ENCODE measurements around the gene SRSF2.
A peak's percentile ranks its signal among the peaks of the same experiment; 100 is the strongest.
"Not testable (repeated sequence)": the region's sequence is repeated elsewhere in the genome, so short reads cannot be mapped to it uniquely, and the experiment has no call there.

The SRSF2 gene

DNA sequence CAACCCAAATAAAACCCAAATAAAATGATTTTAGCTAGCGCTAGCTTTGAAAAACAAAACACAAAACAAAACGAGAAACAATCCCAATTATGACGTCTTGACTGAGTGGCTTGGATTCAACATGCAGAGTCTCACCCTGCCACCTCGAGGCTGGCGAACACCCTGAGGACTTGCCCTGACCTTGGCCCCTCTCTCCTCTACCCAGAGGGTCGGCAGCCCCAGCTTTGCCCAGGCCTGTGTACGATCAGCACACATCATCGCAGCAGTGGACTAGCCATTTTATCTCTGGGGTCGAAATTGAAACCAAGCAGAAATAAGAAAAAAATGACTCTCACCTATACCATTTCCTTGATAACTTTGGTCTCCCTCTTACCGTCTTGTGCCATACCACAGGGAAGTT is 15.7 kb downstream of the SRSF2 start:
- DNase-seq, result no peak

- DNase-seq, result no peak
Measured at GRCh38 chr17:76720941-76721340, 16.2 kb downstream of the SRSF2 start.

DNA sequence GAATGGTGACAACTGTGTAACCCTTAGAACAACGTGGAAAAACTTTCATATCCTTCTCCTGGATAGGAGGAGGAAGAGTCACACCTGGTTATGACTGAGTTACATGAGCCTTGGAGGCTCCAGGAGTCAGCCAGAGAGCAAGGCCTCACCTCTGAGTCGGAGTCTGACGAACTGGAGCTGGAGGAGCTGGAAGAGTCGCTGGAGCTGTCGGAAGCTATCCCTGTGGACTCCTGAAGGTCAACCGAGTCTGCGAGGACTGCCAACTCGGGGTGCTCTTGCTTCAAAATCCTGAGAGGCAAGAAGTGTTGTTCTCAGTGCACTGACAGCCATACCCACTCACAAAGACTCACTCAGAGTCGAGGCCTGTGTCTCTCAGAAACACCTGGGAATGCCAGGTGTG is 16.9 kb downstream of the SRSF2 start:
- DNase-seq, result no peak

DNA sequence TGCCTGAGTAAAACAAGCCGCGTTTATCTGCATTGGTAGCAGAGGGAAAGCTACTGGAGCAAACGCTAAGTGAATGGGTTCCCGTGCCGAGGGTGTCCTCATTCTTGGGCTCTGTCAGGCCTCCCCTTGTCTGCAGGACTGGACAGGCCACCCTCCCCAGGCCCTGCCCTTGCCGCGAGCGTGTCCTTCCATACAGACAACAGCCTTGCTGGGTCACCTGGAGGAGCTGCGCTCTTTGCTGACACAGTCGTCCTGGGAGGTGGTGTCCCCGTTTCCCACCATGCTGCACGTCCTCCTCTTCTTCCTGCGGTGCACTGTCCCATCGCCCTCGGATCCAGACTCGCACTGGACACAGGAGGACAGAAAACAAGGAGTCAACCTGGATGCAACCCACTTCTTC is 18.6 kb downstream of the SRSF2 start:
- DNase-seq, result no peak

DNA sequence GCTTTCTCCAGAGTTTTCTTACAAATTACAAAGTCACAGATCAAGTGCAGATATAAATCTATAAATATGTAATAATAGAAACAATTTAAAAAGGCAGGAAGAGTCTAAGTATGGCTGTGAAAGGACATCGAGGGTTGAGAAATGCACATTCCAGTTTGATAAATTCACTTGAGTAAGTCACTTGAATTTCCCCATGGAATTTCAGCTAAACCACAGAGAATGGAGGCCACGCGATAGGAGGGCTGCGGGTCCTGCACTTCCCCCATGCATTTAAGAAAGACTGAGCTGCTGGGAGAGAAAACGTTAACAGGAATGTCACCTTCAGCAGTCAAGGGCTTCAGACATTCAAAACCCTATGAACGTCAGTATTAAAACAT is 20.3 kb downstream of the SRSF2 start:
- DNase-seq, result no peak

- DNase-seq, result peak in 2 of 56 donors; percentile 30 to 50
Measured at GRCh38 chr17:76716146-76716838, 20.8 kb downstream of the SRSF2 start.

GRCh38 chr17:76715496-76715830 is 21.7 kb downstream of the SRSF2 start:
- no peak for DNase-seq

DNA sequence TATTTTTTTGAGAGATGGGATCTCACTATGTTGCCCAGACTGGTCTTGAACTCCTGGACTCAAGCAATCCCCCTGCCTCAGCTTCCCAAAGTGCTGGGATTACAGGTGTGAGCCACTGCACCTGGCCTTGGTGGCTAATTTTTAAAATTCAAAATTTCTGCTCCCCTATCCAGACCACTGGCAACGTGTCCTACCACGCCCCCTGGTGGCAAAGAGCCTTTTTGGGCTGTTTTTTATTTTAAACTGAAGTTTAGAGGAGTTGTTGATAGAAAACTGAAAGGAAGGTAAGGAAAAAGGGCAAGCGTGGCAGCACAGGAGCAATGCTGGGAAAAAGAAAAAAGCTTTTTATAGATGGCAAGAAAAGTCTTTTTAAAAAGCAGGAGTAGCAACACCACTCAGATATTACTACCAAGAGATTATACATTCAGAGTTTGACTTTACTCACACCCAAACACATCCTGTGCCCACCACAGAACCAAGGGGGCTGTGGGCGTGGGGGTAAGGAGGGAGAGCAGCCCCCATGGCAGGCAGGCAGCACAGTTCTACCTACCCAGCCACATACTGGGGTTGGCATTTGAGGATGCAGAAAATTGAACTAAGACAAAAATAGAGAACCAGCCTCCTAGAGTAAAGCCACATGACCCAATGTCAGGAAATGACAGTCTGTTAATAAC is 22.2 kb downstream of the SRSF2 start:
- DNase-seq, result peak in 28 of 56 donors; percentile 8 to 78 (median 32)

GRCh38 chr17:76714336-76714735 is 22.8 kb downstream of the SRSF2 start:
- no peak for DNase-seq

- no peak for DNase-seq
Measured at GRCh38 chr17:76713765-76714164, 23.4 kb downstream of the SRSF2 start.

GRCh38 chr17:76712321-76712720 is 24.8 kb downstream of the SRSF2 start:
- DNase-seq, result not testable (repeated sequence)

DNA sequence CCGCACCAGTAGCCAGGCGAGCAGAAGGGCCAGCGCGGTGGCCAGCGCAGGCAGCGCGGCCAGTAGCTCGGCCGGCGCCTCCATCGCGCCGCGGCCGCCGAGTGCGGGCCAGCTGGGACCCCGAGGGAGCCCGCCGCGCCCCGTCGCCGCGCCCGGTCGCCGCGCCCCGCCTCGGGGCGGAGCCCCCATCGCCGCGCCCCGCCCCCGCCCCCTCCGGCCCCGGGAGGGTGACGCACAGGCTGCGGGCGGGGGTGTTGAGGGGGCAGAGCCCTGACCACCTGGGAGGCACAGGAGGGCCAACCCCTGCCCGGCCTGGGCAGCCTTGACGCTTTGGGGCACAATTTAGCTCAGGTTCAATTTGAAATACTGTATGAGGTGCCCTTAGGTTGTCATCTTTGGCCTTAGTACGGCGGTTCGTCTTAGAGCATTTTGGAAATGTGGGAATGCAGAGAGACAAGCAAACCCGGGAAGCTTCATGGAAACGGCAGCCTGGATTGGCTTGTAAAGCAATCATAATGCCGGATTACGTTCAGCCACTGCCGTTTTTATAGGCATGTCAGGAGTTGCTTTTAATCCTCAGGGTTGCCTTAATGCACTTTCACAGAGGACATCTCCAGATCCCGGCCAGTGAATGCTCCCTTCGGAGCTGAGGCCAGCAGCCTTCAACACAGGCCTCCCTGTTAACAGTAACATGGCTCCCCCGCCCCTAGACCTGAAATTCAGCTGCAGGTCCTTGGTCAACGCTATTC is 26.1 kb downstream of the SRSF2 start, which contains the start of gene MXRA7:
Gene MXRA7 (minus strand): TSS at position 103 of the 749 bp plus-strand sequence. CDS start 19 bp downstream, at position 84.
- peak in 39 of 56 donors; percentile 23 to 77 (median 52) for DNase-seq

GRCh38 chr17:76709951-76710862 is 26.9 kb downstream of the SRSF2 start:
- DNase-seq, result not testable (repeated sequence)

DNA sequence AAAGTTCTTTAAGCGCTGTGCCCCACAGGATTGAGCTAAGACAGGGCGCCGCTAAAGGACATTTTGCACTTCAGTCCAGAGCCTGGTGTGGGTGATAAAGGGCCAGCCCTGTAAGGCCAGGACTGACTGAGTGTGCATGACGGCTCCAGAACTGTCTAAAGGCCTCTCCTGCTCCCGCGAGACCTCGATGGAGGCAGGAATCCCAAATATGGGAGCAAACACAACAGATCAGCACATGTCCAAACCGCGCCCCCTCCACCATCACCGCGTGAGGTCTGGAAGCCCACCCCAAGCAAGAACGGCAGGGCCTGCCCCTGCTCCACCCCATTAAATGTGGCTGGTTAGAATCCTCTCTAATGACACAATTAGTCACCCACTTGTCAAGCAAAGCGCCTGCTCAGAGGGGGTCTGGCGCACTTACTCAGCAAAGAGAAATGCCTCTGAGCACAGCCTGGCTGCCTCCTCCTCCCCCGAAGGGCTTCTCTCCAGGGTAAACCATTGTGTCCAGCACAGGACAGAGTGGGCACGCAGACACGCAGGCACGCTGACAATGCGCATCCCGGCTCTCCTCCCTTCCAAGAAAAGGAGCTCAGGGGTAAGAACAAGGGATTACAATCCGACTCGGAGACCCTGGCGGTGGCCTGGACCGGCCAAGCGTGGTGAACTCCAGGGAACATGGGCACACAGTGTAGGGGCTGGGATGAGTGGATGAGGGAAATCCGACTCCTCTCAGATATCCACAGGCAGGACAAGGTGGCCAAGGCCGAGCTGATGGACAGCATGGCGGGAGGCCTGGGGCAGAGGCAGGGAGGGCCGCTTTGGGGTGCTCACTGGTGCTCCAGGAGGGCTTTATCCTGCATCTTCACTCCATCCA is 27.8 kb downstream of the SRSF2 start:
- peak in 13 of 56 donors; percentile 28 to 65 (median 46) for DNase-seq

GRCh38 chr17:76707985-76708807 is 28.9 kb downstream of the SRSF2 start:
- DNase-seq, result peak in 43 of 56 donors; percentile 9 to 82 (median 52)

DNA sequence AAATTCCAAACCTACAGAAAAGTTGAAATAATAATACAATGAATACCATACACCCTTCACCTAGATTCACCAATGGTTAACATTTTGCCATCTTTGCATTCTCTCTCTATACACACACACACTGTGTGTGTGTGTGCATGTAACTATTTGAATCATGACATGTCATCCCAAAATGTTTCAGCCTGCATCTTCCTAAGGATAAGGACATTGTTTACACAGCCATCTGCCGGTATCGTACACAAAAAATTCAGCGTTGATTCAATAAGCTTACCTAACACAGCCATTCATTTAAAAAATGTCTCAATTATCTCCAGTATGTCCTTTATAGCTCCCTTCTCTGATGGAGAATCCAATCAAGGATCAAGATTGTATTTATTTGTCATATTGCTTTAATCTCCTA is 30.3 kb downstream of the SRSF2 start:
- DNase-seq, result no peak

DNA sequence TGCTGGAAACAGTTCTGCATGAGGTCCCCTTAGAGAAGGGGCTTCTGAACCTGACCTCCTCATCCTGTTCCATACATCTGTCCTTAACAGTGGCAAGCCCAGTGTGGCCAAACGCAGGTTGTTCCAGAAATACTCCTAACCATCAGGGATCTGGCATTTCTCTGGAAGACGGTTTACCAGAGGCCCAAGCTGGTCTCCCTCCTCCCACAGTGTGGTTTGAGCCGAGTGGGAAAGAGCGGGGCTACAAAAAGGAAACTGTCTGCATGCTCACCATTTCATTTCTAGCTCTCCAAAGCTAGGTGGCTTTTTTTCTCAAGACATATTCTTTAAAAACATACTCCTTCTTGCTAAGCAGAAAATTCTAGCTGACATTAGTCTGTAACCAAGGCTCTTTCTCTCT is 32.3 kb downstream of the SRSF2 start:
- no peak for DNase-seq

DNA sequence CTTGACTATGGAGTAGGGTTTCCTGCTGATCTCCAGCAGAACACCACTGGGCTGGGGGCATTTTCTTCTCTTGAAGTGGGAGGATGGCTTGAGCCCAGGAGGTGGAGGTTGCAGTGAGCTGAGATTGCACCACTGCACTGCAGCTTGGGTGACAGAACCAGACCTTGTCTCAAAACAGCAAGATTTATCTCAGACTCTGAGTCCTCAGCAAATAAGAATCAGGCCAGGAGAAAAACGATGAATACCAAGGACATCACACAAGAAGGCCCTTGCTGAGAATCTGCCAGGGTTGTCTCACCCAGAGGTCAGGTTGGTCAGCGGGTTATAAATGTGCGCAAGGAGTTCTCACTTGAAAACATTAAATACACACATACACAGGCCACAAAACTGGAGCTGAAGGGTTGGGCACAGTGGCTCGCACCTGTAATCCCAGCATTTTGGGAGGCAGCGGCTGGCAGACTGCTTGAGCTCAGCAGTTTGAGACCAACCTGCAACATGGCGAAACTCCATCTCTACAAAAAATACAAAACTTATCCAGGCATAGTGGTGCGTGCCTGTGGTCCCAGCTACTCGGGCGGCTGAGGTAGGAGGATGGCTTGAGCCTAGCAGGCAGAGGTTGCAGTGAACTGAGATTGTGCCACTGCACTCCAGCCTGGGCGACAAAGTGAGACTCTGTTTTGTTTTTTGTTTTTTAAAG is 34.0 kb downstream of the SRSF2 start:
- DNase-seq, result no peak

DNA sequence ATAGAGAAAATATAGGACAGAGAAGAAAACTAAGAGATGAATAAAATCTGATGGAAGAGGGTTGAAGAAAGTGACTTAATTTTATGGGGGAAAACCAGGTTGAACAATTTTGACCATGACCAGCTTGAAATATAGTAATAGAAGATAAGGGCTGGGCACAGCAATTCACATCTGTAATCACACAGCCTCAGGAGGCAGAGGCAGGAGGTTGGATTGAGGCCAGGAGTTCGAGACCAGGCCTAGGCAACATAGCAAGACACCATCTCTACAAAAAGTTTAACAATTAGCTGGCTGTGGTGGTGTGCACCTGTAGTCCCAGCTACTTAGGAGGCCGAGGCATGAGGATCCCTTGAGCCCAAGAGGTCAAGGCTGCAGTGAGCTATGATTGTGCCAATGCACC is 35.1 kb downstream of the SRSF2 start:
- no peak for DNase-seq

Data from amygdala (tissue), 56 donors.